NCI-H2029 (cell line): ENCODE results near the gene RAP1GAP2.
"Not testable (repeated sequence)": the region's sequence is repeated elsewhere in the genome, so short reads cannot be mapped to it uniquely, and the experiment has no call there.

Source experiments
- DNase-seq: peaks from one replicate; lab custom pipeline; 2025; lab: John Stamatoyannopoulos, UW

RAP1GAP2 gene

DNA sequence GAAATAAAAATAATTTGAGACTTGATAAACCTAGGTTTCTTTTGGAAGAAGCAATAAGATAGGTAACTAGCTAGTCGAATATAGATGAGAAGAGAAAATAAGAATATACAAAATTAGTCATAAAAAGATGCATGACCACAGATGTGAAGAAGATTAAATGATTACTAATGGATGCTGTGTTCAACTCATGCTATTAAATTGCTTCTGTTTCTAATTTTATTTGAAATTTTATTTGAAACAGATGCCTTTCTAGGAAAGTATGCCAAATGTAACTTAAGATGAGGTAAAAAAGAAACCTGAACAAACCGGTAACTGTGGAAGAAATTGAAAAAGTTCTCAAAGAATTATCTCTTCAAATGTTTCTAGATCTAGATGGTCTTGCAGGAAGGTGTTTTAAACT lies 175.6 kb downstream of the RAP1GAP2 start:
- no peak for DNase-seq

DNA sequence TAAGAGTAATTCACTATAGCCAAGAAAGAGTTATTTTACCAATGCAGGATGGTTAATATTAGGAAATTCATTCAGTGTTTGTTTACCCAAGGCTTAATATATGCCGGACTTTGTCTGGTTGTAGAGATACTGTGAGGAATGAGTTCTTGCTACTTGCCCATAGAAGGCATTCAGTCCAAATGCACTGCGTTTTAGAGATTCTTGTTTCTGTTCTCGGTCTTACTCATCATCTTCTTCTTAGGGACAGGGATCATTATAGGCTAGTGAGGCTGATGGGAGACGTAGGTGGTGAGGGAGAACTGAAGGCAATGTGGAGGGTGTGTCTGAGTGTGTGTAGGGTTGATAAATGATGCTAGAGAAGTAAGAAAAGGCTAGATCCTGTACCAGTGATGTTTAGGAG lies 176.5 kb downstream of the RAP1GAP2 start:
- no peak for DNase-seq

DNA sequence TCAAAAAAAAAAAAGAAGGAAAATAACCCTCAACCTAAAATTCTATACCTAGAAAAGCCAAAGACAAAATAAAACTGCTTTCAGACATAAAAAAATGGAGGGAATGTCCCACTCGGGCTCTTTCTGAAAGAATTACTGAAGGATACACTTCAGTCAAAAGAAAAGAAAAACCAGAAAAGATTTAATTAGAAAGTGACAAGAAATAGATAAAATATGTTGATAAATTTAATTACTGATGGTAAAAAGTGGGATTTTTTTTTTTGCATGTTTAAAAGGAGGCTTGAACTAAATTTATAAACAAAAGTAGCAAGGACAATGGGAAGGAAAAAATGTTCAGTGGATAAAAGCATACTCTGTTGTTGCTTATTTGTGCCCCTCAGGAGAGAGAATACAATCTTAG lies 178.1 kb downstream of the RAP1GAP2 start:
- DNase-seq: no peak

DNA sequence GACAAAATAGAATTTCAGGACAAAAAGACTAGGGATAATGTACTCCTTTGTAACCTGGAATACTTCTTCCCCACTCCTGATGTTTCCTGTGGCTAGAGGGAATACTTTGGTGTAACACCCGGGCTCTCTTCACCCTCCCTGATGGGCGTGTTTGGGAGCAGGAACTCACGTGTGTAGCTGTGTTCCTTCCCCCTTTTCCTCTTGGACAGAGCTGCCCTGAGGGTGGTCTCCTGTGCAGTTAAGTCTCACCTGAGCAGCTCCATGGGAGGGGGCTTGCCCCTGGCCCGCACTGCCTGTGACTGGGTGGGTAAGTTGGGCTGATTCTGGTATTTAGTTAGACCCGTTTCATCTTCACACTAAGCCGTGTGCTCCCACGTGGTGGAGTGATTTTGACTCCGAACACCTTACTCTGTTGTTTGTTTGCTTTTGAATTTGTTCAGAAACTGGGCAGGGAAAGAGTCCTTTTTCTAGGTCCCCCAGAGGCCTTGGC lies 179.3 kb downstream of the RAP1GAP2 start:
- DNase-seq: no peak

DNA sequence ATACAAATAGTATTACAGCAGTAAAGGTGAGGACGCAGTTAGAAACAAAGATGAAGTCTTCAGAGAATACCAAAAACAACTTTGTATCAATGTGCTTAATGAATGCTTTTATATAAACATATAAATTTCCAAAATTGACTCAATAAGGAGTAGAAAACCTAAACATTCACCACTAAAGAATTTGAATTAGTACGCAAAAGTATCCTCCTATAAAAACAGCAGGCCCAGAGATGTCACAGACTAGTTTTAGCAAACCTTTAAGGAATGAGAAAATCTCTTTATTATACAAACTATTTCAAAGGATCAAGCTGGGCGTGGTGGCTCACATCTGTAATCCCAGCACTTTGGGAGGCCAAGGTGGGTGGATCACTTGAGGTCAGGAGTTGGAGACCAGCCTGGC lies 180.9 kb downstream of the RAP1GAP2 start:
- DNase-seq: no peak

DNA sequence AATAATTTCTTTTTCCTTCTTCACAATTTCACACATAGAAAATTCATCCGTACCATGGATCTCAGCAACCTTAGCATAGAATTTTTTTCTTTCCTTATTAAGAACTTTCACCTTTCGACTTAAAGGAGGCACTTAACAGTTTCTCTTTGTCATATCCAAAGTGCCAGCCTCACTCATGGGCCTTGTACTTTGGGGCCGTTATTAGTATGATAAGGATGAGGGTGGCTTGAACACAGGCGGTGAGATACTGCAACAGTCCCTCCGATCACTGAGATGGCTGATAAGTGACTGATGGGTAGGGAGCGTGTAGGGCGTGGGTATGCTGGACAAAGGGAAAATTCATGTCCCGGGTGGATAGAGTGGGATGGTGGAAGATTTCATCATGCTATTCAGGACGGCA lies 181.9 kb downstream of the RAP1GAP2 start:
- DNase-seq: no peak

DNA sequence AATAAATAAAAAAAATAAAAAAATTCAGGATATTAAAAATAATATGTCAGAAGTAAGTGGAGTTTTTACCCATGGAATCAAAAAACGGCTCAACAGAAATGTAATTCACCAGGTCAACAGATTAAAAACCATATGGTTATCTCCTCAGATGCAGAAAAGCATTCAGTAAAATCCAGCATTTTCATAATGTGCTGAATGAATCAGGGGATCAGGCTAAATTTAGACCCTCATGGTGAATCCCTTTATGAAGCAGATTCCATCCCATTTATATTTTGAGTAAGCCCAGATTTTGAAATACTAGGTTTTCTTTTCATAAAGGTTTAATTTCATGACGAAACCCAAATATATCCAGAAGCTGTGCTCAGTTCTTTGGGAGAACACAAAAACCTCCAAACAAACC lies 182.8 kb downstream of the RAP1GAP2 start:
- no peak for DNase-seq

DNA sequence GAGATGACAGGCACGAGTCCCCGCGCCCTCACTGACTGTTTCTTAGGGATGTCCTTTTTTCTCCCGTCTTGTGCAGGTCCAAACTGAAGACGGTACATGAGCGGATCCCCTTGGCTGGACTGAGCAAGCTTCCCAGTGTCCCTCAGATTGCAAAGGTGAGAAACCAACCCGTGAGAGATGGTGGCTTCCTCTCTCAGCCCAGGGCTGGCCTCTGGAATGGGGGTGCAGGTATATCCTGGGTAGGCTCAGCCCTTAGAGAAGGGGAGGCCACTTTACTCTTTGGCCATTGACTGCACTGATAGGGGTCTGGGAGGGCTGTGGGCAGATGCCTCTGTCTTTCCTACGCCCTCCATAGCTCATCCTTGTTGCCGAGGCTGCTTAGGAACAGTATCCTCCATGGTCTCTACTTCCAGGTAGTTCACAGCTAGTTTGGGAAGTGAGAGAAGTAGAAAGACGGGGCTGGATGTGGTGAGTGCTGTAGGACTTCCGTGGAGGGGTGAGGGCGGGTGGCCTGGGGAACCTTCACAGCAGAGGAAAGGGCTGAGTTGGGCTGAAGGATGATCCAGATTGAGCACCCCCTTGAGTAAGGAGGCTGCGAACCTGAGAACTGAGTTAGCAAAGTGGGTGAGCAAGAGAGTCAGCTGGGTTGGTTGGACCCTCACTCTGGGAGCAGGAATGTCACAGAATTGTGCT lies 184.1 kb downstream of the RAP1GAP2 start:
- DNase-seq: no peak

DNA sequence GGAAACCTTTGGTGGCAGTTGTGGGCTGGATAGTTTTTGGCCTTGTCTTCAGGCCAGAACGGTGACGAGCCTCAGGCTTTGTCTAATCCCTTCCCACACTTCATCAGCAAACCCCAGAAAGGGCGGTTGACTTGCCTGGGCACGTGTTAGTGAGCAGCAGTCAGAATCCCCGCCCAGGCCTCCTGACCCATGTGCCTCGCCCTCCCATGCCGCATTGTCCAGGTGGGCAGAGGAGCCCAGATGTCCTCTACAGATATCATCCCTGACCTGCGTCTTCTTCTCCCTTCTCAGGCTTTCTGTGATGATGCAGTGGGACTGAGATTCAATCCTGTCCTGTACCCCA lies 184.6 kb downstream of the RAP1GAP2 start:
- no peak for DNase-seq

DNA sequence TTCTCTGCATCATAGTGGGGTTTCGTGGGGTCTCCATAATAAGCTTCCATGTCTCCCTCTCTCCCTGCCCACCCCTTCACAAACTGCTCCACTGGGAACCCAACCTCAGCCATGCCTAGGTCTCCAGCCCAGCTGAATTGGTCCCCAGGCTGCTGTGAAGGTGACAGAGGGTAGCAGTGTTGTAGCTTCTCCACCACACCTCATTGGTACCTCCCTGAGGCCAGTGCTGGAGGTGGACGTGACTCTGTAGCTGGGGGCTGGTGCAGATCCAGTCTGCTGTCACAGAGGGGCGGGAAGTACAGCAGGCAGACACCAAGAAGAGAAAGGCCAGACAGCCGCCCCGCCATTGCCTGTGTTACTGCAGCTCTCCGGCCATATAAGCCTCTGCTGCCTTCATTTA lies 185.1 kb downstream of the RAP1GAP2 start:
- DNase-seq: no peak

DNA sequence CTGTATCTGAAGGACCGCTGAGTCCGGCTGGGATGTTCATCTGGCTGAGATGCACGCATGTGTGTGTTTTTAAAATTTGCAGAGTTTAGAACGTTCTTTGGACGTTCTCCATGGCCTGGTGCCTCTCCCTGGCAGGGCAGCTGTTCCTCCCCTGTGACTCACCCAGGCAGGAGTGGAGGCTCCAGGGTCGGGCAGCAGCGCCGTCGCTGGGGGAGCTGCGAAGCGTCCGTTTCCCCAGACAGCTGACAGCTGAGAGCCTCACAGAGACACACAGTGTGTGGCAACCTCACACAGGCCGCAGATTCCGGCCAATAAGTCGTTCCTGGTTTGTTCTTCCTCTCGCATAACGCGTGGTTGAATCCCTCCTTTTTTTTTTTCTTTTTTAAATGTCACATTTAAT lies 186.6 kb downstream of the RAP1GAP2 start:
- DNase-seq: no peak

DNA sequence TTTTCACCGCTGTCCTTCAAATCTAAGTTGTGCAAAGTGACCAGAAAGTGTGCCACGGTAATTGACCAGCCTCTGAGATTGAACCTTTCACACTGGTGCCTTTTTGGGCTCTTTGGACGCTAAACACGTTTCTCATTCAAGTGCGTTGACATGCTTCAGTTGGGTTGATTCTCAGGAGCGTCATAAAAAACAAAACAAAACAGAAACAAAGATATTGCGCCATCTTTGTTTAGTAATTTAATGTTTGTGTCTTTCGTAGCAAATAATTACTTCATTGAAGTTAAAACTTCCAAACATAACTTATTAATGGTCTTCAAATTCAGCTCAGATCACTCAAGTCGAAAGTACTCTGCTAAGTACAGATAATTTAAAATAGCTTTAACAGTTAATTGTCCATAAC lies 187.0 kb downstream of the RAP1GAP2 start:
- DNase-seq: no peak

DNA sequence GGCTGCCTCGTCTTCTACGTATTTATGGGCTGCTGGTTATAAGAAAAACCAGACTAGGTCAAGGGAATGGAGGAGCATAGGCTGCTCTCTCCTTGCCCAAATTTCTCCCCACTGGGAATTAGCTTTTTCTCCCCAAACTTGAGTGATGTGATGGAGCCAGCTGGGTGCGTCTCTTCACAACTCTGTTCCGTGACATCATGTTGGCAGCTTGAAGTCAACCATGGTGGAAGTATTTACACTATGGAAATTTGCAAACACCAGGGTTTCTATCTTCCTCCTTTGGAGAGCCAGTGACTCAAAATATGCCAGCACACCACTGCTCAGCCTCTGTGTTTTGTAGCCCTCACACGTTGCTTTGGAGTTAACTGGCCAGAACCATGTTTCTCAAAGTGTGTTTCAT lies 189.1 kb downstream of the RAP1GAP2 start:
- DNase-seq: no peak

DNA sequence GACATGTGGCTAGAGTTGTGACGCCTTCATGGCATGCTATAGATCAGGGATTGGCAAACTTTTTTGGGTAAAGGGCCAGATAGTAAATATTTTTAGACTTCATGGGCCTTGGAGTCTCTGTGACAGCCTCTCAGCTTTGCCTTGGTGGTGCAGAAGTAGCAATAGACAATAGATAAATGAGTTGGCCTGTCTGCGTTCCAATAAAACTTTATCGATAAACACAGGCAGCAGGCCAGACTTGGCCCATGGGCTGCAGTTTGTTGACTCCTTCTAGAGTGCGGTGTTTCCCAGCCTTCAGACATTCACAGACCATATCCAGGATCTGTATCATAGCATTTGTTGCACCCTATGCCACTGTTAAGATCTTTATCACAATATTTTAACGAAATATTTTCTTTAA lies 190.7 kb downstream of the RAP1GAP2 start:
- no peak for DNase-seq

DNA sequence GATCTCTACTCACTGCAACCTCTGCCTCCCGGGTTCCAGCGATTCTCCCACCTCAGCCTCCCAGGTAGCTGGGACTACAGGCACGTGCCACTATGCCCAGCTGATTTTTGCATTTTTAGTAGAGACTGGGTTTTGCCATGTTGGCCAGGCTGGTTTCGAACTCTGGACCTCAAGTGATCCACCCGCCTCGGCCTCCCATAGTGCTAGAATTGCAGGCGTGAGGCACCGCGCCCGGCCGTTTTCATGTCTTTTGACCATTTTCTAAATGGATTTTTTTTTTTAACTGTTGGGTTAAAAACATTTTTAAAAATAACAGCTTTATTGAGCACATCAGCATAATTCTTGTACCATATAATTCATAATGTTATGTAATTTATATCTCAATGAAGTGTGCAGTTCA lies 193.2 kb downstream of the RAP1GAP2 start:
- DNase-seq: not testable (repeated sequence)

DNA sequence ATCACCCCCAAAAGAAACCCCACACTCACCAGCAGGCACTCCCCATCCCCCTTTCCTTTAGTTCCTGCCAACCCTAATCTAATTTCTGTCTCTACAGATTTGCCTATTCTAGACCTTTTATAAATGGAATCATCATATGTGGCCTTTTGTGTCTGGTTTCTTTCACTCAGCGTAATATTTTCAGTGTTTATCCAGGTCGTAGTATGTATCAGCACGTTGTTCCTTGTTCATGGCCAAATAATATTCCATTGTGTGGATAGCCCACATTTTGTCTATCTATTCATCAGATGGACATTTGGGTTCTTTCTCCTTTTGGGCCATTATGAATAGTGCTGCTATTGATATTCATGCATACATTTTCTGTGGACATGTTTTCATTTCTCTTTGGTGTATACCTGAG lies 193.6 kb downstream of the RAP1GAP2 start:
- DNase-seq: no peak

DNA sequence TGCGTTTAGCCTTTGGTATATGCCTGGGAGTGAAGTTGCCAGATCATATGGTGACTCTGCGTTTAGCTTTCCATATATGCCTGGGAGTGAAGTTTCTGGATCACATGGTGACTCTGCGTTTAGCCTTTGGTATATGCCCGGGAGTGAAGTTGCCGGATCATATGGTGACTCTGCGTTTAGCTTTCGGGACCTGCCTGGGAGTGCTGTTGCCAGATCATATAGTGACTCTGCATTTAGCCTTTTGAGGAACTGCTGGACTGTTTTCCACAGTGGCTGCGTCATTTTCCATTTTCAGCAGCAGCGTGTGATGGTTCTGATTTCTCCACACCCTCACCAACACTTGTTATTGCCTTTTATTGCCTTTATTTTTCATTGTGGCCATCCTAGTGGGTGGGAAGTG lies 194.2 kb downstream of the RAP1GAP2 start:
- no peak for DNase-seq

DNA sequence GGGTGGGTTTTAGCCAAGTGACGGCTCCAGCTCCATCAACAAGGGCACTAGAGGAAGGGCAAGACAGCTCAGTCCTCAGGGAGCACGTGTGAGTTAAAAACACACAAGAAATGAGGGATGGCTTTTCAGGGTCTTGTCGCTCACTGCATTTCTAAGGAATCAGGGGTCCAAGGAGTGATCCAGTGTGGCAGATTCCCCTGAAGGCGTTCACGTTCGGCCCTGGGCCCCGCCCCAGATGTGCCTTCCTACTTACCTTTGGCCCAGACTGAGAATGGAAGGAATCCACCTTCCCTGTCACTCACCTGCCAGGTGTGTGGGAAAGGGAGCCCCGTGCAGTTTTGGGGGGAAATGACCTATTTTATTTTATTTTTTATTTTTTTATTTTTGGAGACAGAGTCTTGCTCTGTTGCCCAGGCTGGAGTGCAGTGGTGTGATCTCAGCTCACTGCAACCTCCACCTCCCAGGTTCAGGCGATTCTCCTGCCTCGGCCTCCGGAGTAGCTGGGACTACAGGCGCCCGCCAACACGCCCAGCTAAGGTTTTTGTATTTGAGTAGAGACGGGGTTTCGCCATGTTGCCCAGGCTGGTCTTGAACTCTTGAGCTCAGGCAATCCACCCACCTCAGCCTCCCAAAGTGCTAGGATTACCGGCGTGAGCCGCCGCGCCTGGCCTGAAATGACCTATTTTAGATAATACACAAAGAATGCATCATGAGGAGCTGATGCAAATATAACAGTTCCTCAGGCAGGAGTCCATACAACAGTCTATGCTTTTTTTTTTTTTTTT lies 195.3 kb downstream of the RAP1GAP2 start:
- not testable (repeated sequence) for DNase-seq

DNA sequence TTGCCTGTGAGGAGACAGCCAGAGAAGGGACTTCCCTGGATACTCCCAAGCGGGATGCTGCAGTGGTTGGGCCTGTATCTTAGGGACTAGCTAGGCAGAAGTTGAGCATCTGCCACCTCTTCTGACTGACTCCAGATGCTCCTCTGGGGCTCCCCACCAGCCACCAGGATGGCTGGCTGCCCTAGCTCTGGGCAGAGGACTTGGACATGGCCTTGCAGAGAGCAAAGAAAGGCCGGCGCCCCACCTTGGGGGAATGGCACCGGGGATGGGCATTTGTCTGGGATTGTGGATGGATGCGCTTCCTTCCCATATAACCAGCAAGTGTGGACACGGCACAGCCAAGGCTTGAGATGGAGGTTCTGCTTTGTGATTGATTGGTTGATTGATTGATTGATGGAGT lies 198.2 kb downstream of the RAP1GAP2 start:
- DNase-seq: no peak

DNA sequence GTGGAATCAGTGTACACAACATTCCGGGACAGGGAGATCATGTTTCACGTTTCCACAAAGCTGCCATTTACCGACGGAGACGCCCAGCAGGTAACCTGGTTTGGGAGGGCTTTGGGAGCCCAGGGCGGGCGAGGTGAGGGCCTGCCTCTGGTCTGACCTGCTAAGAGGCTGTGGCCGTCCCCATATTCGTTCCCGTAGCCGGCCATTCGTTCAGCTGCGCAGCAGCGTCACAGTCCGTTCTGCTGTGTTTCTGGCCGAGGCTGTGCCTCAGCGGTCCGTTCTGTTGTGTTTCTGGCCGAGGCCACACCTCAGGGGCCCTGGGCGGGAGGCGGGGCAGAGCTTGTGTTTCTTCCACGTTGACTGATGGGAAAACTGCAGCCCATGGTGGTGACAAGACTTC lies 199.1 kb downstream of the RAP1GAP2 start:
- DNase-seq: no peak

DNA sequence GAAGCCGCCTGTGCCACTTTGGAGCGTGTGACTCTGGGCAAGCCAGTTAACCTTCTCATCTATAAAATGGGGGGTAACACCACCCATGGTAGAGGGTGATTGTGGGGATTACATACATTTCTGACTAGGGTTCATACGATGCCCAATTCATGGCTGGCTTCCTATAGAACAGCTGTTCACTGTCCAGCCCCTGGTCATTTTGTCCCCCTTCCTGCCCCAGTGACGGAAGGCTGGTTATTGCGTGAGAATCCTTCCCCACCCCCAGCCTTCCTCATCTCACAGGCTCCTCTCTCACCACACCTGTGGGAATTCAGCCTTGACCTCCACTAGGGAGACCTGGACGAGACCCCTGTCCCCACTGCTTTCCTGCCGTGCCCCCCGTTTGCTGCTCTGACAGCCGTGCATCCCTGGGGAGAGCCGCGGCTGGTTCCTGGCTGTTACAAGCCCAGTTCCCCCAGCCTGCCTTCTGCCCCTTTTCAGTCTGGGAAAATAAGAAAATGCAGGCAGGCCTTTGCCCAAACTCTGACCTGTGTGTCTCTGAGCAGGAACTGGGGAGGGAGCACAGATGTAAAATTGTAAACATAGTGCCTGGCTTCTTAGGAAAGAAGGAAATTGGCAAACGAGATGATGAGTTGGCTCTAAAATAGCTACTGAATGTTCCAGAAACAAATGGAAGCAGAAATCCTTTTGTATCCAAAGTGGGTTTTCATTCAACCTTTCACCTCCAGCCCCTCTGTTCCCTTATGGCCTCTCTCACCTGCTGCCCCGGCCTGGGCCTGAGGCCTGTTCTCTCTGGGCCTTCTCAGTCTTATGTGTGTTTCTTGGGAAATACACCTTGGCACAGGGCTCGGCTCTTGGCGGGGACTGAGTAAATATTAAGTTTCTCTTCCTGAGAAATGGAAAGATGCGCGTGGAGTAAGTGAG lies 199.9 kb downstream of the RAP1GAP2 start:
- DNase-seq: no peak

DNA sequence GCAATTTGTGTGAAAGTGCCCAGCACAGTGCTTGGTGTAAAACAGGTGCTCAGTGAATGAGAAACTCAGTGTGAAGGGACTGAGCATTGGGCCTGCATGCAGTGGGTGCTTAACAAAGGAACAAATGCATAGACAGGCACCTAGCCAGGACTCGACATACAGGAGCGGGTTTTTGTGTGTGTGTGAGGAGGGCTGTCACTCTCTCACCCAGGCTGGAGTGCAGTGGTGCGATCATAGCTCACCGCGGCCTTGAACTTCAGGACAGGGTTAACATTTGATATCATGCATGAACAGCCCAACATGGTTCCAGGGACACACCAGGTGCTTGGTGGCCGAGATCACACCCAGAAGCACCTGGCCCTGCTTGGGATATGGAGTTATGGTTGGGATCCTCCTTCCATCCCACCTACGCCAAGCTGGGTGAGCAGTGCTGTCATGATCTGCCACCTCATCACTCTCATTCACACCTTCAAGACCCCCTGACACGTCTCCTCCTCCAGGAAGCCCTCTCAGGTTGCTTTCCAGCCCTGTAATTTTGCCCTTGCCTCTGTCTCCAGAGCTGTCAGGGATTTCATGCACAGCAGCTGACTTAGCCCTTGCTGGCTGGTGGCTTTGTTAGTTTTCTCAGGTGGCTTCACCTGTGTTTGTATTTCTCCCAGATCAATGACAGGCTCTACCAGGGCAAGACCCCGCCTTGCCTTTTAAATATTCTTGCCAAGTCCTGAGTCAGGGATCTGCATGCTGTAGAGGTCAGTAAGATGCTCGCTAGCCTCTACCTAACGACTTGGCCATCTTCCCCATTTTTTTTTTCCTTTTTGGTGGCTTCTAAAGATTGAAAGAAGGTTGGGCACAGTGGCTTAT lies 200.8 kb downstream of the RAP1GAP2 start:
- no peak for DNase-seq
